CMK (cell line): ENCODE data around the gene ATXN1.
"Not testable (repeated sequence)": the region's sequence is repeated elsewhere in the genome, so short reads cannot be mapped to it uniquely, and the experiment has no call there.

ENCODE experiments used
- DNase-seq: peaks from one replicate; pipeline ENCODE4 v3.0.0-alpha.2; 2010; ENCODE audit warnings: low read depth

The ATXN1 gene

DNA sequence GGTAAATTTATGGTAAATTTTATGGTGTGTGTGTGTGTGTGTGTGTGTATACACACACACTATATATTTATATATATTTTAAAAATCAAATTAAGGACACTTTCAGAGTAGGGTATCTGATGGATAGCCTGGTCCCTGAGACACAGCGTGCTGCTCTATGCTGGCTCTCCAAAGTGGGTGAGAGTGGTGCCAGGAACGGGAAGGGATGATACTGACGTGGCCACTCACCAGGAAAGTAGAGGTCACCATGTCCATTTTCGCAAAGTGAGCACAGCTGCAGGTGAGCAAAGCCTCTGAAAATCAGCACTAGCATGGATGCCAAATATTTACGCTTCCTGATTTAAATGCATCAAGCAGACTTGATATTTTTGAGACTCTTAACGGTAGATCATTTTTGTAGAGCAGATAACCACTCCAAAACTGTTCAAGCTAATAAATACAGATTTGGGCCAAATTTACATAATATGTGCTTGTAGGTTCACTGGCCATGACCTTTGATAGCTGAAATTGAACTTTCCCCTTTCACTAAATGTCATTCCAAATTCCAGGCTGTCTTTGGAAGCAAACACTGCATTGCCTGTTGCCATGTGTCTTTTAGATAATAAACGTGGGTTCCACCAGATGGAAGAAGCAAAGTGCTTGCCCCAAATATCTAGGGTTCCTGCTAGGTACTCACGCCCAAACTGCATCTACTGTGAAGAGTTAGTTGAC, 116.6 kb downstream of the ATXN1 start:
- no peak for DNase-seq

DNA sequence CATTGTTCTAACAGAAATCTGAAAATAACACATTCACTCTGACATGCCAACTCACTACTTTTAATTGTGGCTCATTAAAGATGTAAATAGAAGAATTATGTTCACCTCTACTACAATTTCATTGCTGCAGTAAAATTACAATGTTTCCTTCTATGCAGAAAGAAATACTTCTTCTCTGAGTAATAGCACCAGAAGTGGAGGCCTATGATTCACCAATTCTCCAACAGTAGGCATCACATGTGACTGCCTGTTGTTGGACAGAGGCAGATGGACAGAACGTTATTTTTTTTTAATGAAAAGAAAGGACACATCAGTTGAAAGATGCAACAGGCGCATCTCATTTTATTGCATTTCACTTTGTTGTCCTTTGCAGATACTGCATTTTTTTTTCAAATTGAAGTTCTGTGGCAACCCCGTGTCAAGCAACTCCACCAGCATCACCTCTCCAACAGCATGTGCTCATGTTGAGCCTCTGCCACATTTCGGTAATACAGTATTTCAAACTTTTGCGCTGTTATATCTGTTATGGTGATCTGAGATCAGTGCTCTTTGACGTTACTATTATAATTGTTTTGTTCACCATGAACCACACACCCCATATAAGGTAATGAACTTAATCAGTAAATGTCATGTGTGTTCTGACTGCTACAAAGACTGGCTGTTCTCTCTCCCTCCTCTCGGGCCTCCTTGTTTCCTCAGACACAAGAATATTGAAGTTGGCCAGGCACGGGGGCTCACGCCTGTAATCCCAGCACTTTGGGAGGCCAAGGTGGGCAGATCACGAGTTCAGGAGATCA, 121.4 kb downstream of the ATXN1 start:
- DNase-seq = no peak

DNA sequence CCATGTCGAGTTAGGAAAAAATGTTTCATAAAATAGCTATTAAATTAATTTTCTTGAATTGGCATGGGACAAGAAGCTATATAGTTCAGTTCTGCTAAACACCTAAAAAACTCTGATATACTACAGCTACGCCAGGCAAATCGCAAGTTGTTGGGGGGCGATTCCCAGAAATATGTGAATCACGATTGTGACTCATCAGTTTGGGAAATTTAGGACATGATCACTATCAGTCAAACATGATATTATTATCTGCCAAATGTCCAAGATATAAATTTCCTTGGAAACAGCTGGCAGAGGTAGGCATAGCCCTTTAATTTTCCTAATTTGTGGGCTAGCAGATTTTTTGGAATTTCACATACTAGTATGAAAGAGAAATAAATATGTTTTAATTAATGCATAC, 123.6 kb downstream of the ATXN1 start:
- DNase-seq = no peak

DNA sequence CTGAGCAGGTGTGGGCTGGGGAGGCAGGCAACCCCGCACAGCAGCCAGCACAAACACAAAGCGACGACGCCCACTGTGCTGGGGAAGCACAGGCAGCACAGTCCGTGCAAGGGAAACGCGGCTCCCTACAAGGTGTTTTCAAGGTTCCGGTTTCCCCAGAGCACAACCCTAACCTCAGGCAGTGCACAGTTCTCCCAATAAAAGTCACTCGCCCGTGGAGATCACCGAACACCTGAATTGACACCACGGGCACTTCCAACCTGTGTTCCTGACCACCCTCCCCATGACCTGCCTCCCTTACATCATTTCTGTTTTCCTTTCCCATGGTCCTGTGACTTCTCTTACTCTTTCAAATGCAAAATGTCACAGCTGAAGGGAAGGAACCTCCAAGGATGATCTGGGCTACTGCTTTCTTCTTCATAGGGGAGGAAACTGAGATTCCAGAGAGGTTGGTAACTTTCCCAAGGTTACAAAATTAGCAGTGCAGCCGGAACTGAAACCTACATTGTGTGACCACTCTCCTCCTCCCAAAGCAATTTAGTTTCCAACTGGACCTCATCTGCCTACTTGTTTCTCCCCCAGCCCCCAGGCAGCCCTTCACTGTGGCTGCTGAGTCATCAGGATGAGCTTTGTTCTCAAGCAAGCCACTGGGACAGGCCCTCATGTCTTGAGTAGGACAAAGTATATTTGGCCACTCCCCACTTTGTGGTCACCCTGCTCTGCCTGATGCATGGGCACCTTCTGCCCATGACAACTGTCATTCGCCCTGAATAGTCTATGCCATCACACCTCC, 125.3 kb downstream of the ATXN1 start:
- DNase-seq = no peak

GRCh38 chr6:16635291-16635809, 125.9 kb downstream of the ATXN1 start:
- no peak for DNase-seq

- DNase-seq = no peak
Observed at GRCh38 chr6:16634855-16635254, 126.4 kb downstream of the ATXN1 start.

GRCh38 chr6:16633961-16634360, 127.3 kb downstream of the ATXN1 start:
- no peak for DNase-seq

DNA sequence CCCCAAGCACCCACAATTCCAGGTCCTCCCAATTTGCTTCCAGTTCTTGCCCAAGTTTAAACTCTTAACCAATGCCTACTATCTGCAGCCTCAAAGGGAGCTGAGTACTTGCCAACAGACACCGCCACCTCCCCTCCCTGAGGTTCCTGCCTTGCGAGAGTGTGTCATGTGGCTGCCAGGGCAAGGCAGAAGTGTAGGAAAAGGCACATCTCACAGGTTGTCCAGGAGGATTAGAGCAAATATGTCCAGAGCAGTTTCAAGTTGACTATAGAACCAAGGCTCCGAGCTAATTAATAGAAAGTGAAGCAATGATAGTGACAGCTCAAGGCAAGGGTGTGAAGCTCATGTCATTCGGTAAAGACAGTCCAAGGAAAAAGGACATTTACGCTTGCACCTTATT, 127.8 kb downstream of the ATXN1 start:
- DNase-seq = no peak

DNA sequence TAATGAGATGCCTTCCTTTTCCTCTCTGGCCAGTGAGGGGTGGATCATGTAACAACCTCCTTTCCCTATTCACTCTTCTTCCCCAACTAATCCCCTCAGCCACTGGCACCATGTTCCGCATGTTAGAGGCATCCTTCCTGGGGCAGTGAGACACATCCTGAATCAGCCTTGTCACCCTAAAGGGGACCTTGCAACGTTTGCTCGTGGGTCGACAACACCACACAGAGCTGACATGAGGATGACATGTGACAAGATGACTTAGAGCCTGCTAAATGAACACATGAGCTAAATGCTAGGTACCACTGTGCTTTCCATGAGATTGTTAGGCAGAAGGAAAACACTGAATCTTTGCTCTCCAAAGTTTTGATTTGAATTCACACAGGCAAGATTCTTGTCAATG, 129.2 kb downstream of the ATXN1 start:
- no peak for DNase-seq

DNA sequence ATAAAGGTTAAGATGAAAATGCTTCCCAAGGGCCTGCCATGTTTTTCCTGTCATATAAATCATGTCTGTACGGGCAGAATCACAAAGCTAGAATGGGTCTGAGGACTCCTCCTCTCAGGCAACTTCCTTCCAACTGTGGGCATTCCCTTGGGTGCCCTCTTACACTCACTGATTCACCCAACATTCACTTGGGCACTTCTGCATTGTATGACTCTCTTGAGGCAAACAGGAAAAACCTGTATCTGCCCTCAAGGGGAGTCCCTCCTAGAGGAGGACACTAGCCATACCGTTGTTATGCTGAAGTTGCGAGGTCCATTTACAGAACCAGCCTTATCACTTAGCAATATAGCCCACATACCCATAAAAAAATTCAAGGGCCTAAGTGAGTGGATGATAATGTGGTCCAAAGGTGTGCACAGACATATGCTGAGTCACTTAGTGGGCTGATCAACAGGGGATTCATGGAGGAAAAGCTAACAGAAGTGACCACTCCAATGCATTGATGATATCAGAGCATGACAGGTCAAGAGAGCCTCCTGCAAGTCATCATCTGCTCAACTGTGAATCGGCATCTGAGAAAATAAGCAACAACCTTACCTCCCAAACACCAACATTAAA, 131.1 kb downstream of the ATXN1 start:
- DNase-seq = no peak

DNA sequence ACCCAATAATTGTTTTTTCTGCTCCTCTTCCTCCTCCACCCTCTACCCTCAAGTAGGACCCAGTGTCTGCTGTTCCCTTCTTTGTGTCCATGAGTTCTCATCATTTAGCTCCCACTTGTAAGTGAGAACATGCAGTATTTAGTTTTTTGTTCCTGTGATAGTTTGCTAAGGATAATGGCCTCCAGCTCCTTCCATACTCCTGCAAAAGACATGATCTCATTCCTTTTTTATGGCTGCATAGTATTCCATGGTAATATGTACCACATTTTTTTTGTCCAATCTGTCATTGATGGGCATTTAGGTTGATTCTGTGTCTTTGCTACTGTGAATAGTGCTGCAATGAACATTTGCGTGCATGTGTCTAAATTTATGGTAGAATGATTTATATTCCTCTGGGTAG, 132.7 kb downstream of the ATXN1 start:
- DNase-seq = not testable (repeated sequence)

- no peak for DNase-seq
Observed at GRCh38 chr6:16626650-16627049, 134.6 kb downstream of the ATXN1 start.

DNA sequence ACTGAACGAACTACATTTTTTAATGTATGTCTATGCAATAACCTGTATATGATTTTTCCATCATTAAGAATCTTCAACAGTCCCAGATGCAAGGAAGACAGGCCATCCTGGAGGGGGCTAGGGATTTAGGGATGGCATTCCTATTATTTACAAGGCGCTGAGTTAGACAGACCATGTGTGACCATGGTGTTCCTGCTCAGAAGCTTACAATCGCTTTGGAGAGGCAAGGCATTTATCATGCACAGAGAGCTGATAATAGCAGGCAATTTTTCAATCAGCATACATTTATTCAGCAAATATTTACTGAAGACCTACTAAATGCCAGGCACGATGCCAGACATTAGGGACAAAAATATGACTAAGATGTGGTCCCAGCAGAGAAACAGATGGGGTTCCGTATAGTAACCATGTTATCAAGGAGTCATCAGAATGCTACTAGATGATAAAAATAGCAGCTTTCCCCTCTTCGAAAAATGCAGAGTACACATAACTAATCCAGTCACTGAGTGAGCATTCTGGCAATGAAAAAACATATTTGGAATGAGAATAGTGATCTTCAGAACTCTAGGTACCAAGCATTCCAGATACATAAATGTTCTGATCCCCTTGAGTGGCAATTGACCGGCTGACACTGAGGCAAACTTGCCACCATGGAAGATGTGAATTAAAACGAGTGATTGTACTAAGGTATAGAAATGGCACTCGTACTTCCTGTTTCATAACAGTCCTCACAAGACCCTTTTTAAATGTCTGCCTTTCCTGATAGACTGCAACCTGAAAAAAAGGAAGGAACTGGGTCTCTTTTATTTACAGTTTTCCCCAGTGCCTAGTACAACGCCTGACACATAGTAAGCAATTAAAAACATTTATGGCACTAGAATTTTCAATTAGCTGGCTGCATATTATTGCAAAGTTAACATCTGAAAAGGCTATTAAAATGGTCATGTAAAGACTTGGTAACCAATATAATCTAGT, 135.7 kb downstream of the ATXN1 start:
- peak; percentile 14 for DNase-seq

- DNase-seq = no peak
Observed at GRCh38 chr6:16624636-16625290, 136.5 kb downstream of the ATXN1 start.

- DNase-seq = no peak
Observed at GRCh38 chr6:16623731-16624130, 137.5 kb downstream of the ATXN1 start.

GRCh38 chr6:16623029-16623653, 138.1 kb downstream of the ATXN1 start:
- no peak for DNase-seq

DNA sequence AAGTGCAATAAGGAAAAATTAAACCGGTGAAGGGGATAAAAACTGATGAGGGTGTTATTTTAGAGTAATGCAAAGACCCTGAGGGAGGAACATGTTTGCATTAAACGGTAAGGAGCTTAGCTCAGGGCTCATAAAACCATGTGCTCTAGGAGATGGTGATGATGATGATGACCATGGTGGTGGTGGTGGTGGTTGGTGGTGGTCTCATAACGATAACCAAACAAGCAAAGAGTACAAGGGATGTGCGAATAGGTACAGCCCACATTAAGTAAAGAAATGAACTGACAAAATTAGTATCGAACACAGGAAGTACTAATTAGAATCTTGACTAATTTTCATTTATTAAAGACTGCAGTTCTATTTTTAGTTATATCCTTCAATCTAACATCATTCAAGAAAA, 139.1 kb downstream of the ATXN1 start:
- DNase-seq = no peak

DNA sequence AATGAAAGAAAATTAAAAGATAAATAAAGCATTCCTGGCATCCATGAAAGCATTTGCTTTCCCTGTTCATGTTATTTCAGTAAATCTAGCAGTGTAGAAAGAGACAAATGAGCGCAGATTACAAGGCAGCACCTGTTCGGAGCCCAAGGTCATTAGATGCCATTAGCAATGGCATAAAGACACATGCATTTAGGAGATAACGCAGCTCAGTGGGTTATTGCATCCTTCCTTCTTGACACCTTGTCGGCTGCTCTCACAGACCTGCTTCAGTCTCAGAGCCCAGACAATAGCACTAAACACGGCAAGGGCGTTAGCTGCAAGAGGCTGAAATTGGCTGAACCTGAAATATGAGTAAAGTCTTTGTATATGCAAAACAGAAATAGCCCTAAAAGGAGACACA, 140.3 kb downstream of the ATXN1 start:
- no peak for DNase-seq

DNA sequence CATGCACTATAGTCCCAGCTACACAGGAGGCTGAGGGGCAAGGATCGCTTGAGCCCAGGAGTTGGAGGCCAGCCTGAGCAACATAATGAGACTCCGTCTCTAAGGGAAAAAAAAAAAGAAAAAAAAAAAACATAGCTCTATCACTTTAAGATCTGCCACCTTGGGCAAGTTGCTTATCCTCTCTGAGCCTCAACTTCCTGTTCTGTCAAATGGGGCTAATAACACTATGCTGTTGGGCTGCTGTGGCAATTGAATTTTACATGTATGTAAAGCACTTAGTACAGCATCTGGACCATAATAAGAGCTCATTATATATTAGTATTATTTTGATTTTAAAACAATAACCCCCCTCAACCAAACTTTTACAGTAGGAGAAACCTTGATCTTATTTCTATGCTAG, 141.5 kb downstream of the ATXN1 start:
- no peak for DNase-seq

DNA sequence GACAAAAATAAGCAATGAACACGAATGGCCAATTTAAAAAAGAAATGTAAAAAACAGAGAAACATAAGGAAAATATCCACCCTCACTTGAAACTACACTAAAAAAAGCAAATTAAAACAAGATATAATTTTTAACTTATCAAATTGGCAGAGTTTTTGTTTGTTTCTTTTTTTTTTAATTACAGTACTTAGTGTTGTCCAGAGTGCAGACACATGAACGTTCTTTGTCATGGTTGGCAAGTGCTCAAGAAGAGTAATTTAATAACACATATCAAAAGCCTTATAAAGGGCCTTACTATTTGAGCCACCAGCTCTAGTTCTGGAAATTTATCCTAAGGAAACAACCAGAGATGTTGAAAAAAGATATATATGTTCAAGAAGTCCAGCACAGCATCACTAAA, 142.3 kb downstream of the ATXN1 start:
- no peak for DNase-seq
